HG03060 (cell line): ENCODE data around the gene KCND1.
"Not testable (repeated sequence)": the region's sequence is repeated elsewhere in the genome, so short reads cannot be mapped to it uniquely, and the experiment has no call there.

Experiments
- ATAC-seq: cut with Tn5 transposase; IDR thresholded peaks from one replicate; pipeline ENCODE4 v1.9.1; 2021; ENCODE audit warnings: low read depth, moderate number of reproducible peaks; ENCODE audit not compliant: unreplicated experiment

The KCND1 gene

DNA sequence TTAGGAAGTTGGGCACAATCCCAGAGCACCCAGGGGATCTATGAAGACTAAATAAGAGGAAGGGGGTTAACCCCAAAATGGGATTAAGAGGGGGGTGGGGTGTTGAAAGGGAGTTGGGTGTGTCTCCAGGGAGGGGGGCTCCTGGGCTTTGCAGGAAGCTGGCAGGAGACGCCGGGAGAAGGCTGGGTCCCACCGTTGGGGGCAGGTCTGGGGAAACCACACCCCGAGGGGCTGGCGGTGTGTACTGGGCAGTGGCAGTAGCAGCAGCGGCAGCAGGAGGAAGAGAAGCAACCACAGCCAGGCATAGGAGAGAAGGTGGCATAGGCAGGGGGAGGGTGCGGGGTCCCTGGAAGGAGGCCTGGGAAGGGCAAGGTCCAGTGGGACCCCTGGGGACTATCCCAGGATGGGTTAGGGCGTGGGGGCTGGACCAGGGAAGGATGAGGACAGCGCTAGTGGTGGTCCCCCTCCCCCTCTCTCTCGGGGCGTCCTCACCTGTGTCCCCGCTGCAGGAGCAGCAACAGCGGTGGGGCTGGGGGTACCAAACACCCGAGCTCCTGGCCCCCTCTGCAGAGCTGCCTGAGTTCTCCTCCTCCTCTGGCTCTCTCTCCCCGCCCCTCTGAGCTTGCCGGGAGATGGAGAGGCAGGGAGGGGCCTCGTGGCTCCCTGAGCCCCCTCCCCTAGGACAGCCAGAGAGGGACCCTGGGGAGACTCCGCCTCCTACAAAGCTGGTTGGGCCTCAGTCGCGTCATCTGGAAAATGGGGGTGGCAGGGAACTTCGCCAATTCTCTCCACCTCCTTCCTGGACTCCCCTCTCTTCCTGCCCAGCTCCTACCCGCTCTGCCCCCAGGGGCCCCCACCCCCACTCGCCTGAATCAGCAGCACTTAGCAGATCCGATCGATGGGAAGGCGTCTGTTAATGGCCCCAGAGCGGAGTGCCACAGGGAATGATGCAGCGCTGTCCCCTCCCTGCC is at the start of gene KCND1:
KCND1 (minus strand) TSS at position 596 of the 971 bp plus-strand sequence. CDS start 1,573 bp downstream, outside the sequence.
- ATAC-seq = no peak

DNA sequence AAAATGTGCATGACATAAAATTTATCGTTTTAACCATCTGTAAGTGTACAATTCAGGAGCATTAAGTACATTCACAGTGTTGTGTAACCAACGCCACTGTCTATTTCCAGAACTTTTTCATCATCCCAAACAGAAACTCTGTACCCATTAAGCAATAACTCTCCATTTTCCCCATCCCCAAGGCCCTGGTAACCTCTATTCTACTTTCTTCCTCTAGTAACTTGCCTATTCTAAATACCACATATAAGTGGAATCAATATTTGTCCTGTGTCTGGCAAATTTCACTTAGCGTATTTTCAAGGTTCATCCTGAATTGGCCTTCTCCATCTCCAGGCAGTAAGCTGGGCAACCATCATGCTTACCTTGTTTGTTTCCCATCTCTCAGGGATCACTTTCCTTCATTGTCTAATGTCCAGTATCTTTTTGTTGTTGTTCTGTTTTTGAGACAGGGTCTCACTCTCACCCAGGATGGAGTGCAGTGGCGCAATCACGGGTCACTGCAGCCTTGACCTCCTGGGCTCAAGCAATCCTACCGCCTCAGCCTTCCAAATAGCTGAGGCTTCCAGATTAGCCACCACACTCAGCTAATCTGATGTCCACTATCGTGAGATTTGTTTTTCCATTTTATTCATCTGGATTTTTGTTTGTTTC is 48.1 kb upstream of the KCND1 start:
- no peak for ATAC-seq

DNA sequence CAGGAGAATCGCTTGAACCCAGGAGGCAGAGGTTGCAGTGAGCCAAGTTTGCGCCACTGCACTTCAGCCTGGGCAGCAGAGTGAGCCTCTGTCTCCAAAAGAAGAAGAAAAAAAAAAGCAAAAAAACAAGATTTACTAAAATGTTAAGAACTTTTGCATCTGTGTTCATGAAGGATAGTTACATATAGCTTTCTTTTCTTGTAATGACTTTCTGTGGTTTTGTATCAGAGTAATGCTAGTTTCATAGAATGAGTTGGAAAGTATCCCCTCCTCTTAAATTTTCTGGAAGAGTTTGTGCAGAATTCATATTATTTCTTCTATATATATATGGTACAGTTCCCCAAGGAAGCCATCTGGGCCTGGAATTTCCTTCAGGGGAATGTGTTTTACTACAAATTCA is 47.4 kb upstream of the KCND1 start:
- no peak for ATAC-seq

DNA sequence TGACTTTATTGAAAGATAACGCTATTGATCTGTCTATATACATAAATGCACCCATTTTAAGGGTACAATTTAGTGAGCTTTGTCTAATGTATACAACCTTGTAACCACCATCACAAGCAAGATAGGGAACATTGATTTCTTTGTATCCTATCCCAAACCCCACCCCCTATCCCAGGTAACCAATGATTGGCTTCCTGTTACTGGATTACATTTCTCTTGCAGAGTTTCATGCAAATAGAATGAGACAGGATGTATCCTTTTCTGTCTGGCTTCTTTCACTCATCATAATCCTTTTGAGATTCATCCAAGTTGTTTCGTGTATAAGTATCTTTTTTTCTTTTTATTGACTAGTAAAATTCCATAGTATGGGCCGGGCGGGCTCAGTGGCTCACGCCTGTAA is 32.1 kb upstream of the KCND1 start:
- no peak for ATAC-seq

DNA sequence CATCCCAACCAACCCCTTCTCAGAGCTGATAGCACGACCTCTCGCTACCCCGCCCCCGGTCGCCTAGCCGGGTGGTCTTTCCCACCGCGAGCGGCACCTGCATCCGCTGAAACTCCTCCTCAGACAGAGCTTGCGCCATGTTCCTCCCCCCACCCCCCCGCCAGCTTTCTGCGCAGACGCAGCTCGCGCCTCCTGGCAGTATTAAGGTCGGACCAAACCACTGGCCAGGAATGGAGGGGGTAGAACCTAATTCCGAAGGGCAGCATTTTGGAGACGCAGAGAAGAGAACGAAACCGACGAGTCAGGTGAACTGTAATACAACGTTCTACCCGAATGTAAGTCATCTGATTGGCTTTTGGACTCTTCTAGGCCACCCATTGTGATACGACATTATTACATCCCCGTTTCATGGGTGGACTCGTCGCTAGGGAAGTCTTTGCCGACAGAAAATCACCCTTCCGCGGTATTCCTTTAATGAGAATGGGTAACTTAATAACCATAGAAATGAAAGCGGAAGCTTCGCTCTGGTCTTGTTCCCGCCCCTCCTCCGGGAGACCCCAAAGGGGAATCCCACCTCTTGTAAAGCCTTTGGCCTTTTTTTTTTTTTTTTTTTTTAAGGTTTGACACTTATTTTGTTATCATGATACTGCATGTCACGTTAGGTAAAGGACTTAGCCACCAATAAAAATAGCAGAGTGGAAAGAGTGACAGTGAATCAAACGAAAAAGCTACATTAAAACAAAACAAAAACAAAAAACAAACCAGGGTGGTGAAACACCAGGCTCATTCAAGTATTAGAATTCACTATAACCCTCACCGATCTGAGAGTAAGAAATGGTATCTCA is 30.7 kb upstream of the KCND1 start, which contains the start of gene GRIPAP1:
GRIPAP1 (minus strand) TSS at position 174 of the 845 bp plus-strand sequence; CDS start at position 139, 35 bp downstream.
- peak; percentile 77 for ATAC-seq

DNA sequence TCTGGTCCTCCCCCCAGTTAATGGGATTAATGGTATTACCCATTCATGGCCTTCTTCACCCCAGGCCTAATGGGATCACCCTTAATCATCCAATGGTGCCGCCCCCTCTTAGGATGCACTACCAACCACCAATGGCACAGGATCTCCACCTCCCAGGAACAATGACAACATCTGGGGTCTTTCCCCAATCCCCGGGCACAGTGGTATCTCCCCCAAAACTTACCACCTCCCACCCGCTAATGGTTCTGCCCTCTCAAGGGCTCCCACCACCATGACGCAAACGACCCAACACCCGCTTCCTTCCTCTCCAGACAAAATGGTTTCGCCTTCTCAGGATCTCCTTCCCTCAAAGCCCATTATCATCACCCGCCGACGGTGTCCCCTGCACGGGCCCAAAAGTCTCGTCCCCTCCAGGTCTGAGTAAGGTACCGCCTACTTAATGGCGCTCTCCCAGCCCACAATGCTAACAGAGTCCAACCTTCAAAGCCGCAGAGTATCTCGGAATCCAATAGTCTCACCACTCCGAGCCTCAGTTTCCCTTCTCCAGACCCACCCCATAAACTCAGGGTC is 30.0 kb upstream of the KCND1 start:
- ATAC-seq = no peak

DNA sequence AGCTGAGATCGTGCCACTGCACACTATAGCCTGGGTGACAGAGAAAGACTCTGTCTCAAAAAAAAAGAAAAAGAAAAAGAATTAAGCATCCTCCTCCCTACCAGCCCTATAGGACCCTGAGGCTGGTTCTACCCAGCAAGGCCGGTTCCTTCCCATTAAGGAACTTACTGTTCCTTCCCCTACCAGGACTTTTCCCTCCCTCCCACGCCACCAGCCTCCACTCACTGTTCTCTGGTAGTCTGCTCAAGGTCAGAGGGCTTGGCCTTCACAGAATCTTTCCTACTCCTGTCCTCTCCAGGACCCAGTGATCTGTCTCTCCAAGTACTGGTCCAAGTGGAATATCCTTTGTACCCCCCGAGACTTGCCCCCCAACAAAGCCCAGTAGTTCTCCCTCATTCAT is 29.0 kb upstream of the KCND1 start:
- no peak for ATAC-seq

DNA sequence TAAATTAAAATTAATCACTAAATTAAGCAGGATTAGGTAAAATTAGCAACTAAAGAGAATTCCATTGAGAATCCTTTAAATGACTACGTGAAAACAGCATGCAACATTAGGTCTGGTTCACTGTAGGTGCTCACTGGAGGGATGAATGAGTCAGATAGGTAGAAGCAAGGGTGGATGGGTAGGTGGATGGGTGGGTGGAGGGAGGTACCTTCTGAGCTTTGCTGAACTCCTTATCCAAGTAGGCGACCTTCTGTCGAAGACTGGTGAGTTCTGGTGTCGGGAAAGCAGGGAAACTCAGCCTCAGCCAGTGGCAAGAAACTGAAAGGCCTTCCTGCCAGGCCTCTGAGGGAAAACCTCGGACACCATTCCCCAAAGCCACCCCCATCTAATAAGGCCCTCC is 27.4 kb upstream of the KCND1 start:
- no peak for ATAC-seq

DNA sequence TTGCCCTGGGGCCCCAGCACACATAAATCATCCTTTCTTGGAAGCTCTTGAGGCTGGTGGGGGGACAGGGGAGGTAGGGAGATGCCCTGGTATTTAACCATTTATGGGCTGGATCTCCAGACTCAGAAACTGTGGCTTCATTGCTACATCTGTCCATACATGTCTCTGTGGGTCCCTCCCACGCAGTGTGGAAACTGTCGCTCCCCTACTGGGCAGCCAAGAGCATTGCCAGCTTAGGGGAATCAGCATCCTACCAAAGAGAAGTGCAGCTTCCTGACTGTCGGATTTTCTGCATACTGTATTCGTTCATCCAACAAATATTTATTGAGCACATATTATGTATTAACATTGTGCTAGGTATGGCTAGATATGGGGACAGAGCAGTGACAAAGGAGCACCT is 26.7 kb upstream of the KCND1 start:
- ATAC-seq = no peak

DNA sequence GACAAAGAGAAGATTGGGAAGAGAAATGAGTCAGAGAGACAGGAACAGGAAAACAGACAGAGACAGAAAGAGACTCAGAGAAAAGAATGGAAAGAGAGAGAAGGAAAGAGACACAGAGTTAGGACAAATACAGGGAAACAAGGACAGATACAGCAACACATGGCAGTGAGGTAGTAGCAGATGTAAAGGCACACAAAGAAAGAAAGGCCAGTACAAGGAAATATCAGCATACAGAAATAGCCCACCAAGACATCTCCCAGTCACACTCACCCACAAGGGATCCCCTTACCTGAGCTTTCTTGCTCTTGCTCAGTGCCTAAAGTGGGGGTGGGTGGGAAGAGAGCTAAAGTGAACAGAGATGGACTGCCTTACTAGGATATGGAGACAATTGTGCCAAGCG is 26.2 kb upstream of the KCND1 start:
- ATAC-seq = no peak

DNA sequence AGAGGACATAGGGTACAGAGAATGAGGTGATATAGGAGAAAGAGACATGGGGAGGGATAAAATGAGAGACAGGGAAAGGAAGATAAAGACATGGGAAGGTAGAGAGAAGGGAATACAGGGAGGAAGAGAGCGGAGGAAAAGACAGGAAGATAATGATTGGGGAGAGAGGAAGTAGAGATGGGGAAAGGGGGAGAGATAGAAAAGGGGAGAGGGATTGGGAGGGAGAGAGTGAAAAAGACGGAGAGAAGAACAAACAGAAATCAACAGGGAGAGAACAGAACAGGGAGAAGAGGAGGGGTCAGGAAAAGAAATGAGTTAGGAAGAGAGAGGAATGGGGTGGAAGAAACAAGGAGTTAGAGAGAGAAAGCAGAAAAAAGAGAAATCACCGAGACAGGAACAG is 25.8 kb upstream of the KCND1 start:
- no peak for ATAC-seq

DNA sequence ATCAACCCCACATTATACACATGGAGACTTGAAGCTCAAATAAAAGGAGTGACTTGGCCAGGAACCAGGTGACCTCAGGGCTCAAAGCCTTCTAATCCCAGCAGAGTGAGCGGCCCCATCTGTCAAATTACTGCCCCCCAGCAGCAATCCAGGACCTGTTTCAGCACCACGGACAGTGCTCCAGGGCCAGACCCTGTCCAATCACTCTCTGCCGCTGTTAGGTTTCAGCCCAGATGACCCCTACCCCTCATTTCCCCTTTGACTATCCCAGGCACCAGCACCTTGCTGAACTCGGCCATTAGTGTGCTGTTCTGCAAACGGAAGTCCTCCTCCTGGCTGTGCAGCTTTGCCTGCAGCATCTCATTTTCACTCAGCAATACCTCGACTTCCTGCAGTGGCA is 25.3 kb upstream of the KCND1 start:
- no peak for ATAC-seq

DNA sequence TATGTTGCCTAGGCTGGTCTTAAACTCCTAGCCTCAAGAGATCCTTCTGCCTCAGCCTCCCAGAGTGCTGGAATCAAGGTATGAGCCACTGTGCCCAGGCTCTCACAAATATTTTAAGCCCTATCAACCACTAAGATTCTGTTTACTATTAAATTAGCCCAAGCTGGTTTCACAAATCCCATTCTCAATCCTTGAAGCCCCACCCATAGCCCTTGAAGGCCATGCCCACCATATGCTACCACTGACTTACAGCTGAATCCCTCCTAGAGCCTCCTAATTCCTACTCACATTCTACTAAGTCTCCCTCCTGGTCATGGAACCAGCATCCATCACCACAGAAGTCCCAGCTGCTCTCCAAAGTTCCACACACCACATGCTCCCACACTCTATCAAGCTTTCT is 20.7 kb upstream of the KCND1 start:
- ATAC-seq = no peak

DNA sequence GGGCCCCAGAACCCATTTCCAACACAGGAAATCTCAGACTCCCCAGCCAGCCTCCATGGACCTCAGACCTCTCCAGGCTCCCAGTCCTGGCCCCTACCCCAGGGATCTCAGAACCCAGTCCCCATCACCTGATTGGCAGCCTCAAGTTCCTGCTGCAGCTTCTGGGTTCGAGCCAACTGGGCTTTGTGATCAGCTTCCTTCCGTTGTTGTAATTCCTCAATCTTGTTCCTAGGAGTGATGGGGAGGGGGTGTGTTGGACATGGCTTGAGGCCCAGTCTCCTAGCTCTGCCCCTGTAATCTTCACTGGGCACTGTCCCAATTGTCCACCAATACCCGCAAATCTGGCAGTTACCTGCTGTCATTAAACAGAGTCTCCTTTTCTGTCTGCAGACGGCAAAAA is 17.8 kb upstream of the KCND1 start:
- ATAC-seq = no peak

DNA sequence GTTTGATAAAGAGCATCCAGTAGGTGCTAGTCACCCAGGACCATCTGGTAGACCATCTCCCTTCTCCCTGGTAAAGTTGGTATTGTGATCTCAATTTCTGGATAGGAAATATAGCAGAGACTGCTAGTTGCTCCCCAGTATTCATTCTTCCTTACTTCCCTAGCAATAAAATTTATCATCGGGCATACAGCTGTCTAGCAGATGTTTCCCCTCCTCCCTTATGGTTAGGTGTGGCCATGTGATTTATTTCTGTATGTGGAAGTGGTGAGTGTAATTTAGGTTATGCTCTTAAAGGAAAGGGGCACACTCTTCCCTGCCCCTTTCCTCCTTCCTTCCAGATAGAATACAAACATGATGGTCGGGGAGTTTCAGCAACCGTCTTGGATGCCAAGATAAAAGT is 12.3 kb upstream of the KCND1 start:
- no peak for ATAC-seq

DNA sequence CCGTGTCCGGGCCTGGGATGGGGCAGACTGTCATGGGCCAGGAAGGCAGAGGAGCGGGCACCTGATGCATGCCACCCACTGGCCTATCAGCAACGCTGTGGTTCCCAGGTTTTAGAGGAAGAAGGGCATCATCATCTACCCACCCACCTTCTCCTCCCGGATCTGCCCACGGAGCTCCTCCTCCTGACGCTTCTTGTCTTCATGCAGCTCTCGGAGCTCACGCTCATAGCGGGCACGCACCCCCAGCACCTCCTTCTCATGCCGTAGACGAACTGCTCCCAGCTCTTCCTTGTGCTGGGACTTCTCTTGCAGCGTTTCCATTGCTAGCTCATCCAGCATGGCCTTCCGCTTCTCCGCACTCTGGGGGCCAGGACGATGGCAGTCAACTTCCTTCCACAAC is 11.4 kb upstream of the KCND1 start:
- no peak for ATAC-seq

DNA sequence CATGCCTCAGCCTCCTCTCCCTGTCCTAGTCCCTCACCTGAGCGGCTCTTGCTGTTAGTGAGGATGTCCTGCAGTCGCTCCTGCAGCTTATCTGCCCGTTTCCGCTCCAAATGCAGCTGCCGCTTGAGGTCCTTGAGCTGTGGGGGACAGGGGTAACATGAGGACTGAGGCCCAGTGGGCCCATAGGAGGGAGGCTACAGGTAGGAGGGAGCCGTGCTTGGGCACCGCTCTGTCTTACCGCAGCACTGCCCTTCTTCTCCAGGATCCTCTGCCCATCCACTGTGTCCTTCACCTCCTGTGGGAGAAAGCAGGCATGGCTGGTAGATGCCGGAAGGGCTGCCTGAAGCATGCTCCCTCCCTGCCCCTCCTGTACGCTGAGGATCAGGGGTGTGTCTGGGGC is 9.5 kb upstream of the KCND1 start:
- ATAC-seq = no peak

DNA sequence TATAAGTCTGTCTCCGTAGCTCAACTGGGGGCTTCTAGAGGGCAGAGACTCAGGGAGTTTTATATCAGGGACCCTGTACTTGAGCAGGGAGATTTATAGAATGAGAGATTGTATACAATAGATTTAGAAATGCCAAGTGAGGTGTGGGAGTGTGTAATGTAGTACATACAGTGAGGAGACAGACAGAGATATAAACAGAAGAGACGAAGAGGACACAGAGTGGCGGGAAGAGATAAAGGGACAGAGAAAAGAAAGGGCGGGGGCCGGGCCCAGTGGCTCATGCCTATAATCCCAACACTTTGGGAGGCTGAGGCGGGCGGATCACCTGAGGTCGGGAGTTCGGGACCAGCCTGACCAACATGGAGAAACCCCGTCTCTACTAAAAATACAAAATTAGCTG is 8.7 kb upstream of the KCND1 start:
- ATAC-seq = not testable (repeated sequence)

DNA sequence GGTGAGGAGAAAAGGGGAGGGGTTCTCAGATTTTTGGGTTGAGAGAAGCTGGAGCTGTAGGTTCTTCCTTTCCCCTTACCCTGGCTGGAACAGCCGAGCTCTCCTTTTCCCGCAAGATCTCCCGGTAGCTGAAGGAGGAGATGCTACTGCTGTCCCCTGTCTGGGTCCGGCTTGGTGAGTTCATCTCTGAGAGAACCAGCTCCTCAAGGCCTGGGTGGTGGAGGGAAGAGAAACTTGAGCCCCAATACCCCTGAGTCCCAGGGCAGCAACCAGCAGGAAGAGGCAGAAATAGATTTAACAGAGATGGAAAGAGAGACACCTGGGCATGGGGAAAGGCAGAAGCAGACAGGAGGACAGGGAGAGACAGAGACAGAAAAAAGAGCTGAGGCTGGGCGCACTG is 6.6 kb upstream of the KCND1 start:
- ATAC-seq = no peak

DNA sequence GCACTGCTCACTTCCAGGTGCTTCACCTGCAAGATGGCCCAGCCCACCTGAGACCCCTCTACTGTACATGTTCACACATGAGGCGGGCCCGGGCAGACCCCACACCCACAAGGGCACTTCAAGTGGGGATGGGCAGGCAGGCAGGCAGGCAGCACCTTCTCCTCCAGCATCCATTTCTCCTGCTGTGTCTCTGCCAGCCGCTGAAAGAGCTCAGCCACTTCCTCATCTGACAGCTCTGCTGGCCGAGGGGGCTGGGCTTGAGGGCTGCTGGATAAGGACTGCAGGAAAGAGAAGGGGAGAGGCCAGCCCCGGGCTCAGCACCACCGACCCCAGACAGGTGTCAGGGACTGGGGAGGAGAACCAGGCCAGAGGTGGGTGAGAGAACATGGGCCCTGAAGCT is 4.4 kb upstream of the KCND1 start:
- ATAC-seq = no peak

DNA sequence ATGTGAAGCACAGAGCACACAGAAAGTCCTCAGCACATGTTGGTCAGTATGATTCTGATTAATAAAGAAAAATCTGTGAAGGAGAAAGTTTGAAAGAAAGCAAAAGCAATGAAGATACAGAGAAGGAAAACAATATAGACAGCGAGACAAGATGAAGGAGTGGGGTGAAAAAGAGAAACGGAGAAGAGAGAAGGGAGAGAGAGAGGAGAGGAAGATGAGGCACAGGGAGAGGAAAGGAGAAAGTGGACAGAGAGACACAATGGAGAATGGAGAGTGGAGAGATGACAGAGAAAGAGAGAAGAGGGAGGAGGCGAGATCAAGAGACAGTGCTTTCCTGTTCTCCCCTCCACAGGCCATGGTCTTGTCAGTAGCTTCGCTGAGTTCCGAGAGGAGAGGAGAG is 3.9 kb upstream of the KCND1 start:
- no peak for ATAC-seq
